ENCODE data around the gene MICAL3. TPM values are rescaled to one million over a fixed set of nuclear protein-coding genes. Genes with fewer than 3 reads are reported as not detected.
A peak's percentile ranks its signal among the peaks of the same experiment; 100 is the strongest.
"Not testable (repeated sequence)": the region's sequence is repeated elsewhere in the genome, so short reads cannot be mapped to it uniquely, and the experiment has no call there.

The MICAL3 gene
- total RNA-seq, 1 experiment from 2014 or later = 13.4 TPM

- DNase-seq (ENCODE audit: low spot score) = no peak
These were observed 25.4 kb downstream of the MICAL3 start for GRCh38 chr22:17998913-17999312.

DNA sequence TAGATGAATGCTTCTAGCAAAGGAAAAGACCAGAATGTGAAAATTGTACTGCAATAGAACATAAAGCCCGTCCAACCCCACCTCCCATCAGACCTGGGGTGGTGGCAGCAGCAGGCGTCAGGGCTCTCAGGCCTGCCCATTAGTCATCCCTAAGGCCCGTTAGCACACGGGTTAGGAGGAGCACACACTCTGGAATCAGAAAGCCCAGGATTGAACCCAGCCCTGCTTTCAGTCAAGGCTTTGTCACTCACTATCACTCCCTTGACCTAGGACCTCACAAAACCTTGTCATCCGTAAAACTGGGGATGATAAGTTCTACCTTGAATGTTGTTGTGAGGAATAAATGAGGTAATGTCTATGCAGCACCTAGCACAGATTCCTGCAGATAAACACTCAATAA lies 26.9 kb downstream of the MICAL3 start:
- peak; percentile 47 for DNase-seq (ENCODE audit: low spot score)

- not testable (repeated sequence) for DNase-seq (ENCODE audit: low spot score)
These were observed 29.1 kb downstream of the MICAL3 start for GRCh38 chr22:17995256-17995655.

- no peak for DNase-seq (ENCODE audit: low spot score)
These were observed 29.8 kb downstream of the MICAL3 start for GRCh38 chr22:17994424-17995108.

GRCh38 chr22:17992976-17993375 lies 31.4 kb downstream of the MICAL3 start:
- DNase-seq (ENCODE audit: low spot score) = not testable (repeated sequence)

DNA sequence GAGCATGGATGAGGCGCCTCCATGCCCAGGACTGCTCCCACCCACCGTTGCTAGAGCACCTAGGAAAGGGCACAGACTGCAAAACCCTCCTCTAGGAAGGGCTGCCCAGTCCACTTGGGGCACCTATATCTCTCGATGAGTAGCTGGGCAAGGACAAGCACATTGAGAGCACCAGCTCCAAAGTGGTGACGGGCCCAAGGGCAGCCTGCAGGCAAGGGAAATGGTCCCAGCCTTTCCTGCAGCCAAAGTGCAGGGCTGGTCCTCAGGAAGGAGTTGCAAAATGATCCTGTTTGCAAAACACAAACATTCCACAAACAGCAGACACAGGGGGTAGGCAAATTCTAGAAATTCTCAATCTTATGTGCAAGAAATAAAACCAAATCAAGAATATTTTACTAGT lies 32.4 kb downstream of the MICAL3 start:
- not testable (repeated sequence) for DNase-seq (ENCODE audit: low spot score)

DNA sequence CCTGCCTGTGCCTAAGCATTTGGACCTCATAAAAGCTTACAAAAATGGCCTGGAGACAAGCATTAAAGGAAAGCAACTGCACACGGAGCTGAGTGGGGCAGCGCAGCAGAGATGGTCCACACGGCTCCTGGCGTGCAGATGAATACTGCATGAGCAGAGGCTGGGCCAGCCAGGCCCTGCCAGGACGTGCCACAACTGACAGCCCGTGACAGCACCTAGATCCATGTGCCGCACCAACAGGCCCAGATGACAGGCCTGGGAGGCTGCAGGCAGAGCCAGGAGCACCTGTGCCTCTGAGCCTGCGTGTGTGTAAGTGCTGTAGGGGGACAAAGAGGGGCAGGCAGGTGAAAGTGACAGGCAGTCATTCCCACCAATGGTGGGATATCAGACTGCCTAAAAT lies 33.4 kb downstream of the MICAL3 start:
- no peak for DNase-seq (ENCODE audit: low spot score)

DNA sequence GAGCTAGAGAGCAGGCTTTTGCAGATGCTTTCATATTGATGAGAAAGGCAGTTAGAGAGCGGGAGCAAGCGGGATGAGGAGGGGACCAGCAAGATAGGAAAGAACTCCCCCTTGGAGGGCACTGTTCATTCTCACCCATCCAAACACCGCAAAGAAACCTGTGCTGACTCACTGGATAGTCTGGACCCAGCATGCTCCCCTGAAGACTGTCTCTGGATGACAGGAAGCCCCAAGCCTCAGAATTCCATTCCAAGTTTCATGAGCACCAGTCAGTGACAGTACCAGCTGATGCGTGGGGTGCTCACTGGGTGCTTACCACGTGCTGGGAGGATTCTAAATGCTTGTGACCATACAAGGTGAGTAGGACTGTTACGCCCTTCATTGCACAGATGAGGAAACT lies 34.2 kb downstream of the MICAL3 start:
- peak; percentile 37 for DNase-seq (ENCODE audit: low spot score)

GRCh38 chr22:17988800-17989513 lies 35.4 kb downstream of the MICAL3 start:
- no peak for DNase-seq (ENCODE audit: low spot score)

DNA sequence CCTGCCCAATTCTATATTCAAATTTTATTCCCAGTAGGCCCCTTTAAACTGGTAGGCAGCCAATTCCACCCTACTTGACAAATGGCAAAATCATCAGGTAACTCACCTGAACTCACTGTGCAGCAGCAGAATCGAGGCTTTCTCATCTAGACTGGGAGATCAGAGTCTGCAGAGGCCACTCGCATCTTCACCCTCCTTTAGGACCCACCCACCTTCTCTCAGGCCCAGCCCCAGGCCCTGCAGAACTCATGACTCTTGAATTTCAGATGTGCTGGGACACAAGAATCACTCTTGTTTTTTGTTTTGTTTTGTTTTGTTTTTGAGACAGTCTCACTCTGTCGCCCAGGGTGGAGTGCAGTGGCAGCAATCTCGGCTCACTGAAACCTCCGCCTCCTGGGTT lies 38.8 kb downstream of the MICAL3 start:
- no peak for DNase-seq (ENCODE audit: low spot score)

- DNase-seq (ENCODE audit: low spot score) = not testable (repeated sequence)
These were observed 39.3 kb downstream of the MICAL3 start for GRCh38 chr22:17985071-17985470.

GRCh38 chr22:17984114-17984513 lies 40.2 kb downstream of the MICAL3 start:
- peak; percentile 43 for DNase-seq (ENCODE audit: low spot score)

DNA sequence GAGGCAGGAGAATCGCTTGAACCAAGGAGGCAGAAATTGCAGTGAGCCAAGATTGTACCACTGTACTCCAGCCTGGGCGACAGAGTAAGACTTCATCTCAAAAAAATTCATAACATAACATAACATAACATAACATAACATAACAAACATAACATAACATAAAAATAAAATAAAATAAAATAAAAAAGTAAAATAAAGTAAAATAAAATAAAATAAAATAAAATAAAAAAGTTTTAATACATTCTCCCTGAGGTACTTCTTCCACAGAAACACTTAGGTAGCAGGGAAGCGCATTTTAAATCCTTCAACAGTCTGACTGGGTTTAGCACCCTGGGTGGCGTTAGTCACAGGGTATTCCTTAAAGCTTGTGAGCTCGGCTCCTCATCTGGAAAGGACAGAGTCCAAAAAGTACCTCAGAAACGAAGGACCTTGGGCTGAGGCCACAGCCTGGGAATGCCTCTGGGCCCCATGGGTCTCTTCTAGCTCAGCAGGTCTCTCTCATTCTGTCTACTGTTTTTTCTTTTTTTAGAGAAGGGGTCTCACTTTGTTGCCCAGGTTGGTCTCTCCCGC lies 41.7 kb downstream of the MICAL3 start:
- DNase-seq (ENCODE audit: low spot score) = peak; percentile 22

- no peak for DNase-seq (ENCODE audit: low spot score)
These were observed 42.9 kb downstream of the MICAL3 start for GRCh38 chr22:17981497-17981896.

- DNase-seq (ENCODE audit: low spot score) = peak; percentile 62
These were observed 43.7 kb downstream of the MICAL3 start for GRCh38 chr22:17980638-17981051.

GRCh38 chr22:17980015-17980590 lies 44.3 kb downstream of the MICAL3 start:
- DNase-seq (ENCODE audit: low spot score) = no peak

- DNase-seq (ENCODE audit: low spot score) = no peak
These were observed 46.3 kb downstream of the MICAL3 start for GRCh38 chr22:17978027-17978426.

GRCh38 chr22:17977371-17977770 lies 47.0 kb downstream of the MICAL3 start:
- DNase-seq (ENCODE audit: low spot score) = no peak

GRCh38 chr22:17976121-17976520 lies 48.2 kb downstream of the MICAL3 start:
- no peak for DNase-seq (ENCODE audit: low spot score)

DNA sequence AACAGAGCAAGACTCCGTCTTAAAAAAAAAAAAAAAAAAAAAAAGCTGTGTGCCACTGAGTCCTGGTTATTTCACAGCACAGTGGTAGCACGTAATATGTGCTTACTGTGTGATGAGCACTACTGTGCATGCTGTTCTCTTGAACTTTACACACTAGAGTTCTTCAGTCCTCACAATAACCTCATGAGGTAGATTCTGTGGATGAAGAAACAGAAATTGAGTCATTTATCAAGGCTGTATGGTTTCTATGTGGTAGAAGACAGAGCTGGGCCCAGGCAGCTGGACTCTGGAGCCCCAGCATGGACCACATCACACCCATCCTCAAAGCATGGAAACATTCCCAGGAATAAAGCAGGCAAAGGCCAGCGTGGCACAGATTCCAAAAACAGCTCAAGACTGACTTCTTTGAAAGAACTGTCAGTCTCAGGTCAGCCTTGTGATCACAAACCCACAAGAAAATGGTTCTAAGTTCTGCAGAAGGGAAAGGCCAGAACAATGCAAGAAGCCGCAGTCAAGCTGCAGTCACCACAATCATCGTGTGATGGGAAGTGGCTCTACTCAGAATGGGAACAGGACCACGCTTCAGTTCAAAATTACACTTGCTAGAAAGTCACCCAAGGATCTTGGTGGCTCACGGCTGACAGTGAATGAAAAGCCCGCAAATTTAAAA lies 49.5 kb downstream of the MICAL3 start:
- DNase-seq (ENCODE audit: low spot score) = no peak

DNA sequence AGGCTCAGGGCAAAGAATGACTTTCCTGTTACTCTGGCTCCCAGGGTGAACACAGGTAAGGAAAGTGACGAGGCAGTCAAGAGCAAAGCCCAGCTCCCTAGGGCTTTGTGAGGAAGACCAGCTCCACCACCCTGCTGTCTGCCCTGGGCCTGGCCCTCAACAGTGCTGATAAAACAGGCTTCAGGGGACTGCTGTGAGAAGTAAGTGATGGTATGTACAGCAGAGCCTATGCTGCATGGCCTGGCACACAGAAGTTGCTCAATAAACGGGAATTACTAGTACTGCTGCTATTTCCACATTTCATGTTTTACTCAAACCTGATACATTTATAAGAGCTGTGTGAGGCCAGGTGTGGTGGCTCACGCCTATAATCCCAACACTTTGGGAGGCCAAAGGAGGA lies 50.3 kb downstream of the MICAL3 start:
- DNase-seq (ENCODE audit: low spot score) = no peak

- no peak for DNase-seq (ENCODE audit: low spot score)
These were observed 51.1 kb downstream of the MICAL3 start for GRCh38 chr22:17973217-17973616.
